Hippocampal formation (tissue), 2 donors: Measurements from ENCODE around the gene OR51A4.
"Not testable (repeated sequence)": the region's sequence is repeated elsewhere in the genome, so short reads cannot be mapped to it uniquely, and the experiment has no call there.

Source experiments
- DNase-seq, 2 donors: peaks; one replicate each; lab custom pipeline; 2025; lab: John Stamatoyannopoulos, UW

OR51A4 gene, protein sequence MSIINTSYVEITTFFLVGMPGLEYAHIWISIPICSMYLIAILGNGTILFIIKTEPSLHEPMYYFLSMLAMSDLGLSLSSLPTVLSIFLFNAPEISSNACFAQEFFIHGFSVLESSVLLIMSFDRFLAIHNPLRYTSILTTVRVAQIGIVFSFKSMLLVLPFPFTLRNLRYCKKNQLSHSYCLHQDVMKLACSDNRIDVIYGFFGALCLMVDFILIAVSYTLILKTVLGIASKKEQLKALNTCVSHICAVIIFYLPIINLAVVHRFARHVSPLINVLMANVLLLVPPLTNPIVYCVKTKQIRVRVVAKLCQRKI

GRCh38 chr11:4947505-4947904, at the start of gene OR51A4:
TSS of gene OR51A4 (minus strand) at chr11:4947605. CDS start at chr11:4947100, 505 bp downstream.
- no peak for DNase-seq

- DNase-seq = no peak
These were observed 47.1 kb upstream of the OR51A4 start, which contains the start of gene OR51L1 for GRCh38 chr11:4994551-4994950. TSS of gene OR51L1 (plus strand) at chr11:4994851. CDS start at chr11:4998983, 4,132 bp downstream.

GRCh38 chr11:4991060-4991459, 43.7 kb upstream of the OR51A4 start:
- no peak for DNase-seq

- DNase-seq = no peak
These were observed 36.4 kb upstream of the OR51A4 start for GRCh38 chr11:4983841-4984240.

- DNase-seq = no peak
These were observed 35.3 kb upstream of the OR51A4 start for GRCh38 chr11:4982678-4983077.

DNA sequence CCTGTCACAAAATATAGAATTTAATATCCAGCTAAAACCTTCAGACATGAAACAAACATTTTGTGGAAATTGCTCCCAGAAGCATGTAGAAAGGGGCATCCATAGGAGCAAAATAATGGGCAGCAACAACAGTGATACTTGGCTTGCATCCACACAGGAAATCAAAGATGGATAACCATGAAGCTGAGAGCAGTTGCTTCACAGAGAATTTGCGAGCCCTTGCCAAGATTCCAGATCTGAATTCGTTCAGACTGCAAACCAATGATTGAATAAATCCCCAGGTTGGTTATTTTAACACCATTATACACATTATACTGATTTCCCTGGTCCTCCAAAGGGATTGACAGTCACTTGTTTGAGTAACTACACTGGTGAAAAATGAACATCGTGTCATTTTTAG, 31.6 kb upstream of the OR51A4 start:
- no peak for DNase-seq

DNA sequence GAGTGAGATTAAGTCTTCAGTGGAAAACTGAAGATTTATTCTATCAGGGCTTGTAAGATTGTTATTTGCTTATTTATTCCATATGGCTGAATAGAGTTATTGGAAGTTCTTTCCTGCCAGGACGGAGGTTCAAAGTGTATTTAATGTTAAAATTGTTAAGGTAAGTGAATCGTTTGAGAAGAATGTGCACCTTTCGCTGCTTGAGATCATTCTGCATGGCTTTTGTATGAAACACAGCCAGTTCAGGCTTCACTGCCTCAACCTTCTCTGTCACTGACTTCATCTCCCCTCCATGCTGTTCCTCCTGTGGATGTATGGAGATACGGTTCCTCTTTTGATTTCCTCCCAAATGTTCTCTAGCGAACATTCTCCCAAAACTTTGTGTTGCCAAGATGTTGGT, 28.0 kb upstream of the OR51A4 start:
- no peak for DNase-seq

- no peak for DNase-seq
These were observed 15.4 kb upstream of the OR51A4 start for GRCh38 chr11:4962816-4963215.

GRCh38 chr11:4960877-4961276, 13.5 kb upstream of the OR51A4 start:
- no peak for DNase-seq

DNA sequence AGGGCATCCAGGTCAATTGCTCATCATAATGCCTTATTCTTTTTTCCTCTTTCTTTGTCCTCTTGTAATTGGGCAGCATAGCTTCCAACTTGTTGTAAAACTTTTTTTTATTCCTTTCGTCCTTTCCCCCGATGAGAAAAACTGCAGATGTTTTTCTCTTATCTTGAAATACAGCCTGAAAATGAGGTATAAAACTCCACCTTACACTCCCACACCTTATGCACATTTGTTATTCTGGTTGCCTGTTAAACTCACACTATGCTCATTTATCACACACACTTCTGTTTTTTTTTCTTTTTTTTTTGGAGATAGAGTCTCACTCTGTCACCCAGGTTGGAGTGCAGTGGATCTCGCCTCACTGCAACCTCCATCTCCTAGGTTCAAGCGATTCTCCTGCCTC, 10.0 kb upstream of the OR51A4 start:
- no peak for DNase-seq

GRCh38 chr11:4955613-4956012, 8.2 kb upstream of the OR51A4 start, which contains the start of gene OR51A2:
TSS of gene OR51A2 (minus strand) at chr11:4955713. CDS start at chr11:4955713, 0 bp downstream.
- DNase-seq = not testable (repeated sequence)

DNA sequence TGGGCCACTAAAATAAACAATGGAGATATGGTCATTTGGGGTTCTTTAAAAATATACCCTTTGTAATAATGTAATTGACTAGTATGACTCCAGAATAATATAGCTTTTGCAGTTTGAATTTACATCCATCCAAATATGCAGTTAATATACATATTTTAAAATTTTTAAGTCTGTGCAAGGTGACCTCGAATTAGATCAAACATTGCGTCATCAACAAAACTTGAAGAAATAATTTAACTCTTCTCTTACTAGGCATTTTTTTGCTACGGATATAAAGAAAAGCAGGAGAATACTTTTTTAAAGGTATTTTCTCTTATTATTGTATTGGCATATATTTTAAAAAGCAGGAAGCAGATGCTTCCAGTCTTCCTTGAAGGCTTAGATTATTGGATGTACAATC, 10.7 kb downstream of the OR51A4 start:
- no peak for DNase-seq

DNA sequence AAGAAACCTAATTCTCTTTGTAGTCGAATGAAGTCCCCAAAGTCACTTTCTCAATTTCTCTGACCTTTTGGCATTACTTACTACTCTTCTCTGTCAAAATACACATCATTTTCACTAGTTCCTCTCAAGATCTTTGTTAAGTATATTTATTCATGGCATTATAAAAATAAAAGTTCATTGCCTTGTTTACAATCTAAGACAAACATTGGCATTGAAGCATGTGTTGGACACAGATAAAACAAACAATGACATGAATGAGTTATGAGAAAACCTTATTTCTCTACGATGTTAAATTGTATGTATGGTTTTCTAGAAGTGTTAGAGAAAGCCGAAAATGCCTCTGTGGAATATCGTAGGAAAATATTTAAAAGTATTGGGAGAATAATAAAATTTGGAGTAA, 14.7 kb downstream of the OR51A4 start:
- DNase-seq = no peak

- DNase-seq = no peak
These were observed 20.8 kb downstream of the OR51A4 start for GRCh38 chr11:4926608-4927007.

- no peak for DNase-seq
These were observed 23.2 kb downstream of the OR51A4 start, which contains the start of gene OR51G1 for GRCh38 chr11:4924239-4924638. TSS of gene OR51G1 (minus strand) at chr11:4924339. CDS start at chr11:4924339, 0 bp downstream.

DNA sequence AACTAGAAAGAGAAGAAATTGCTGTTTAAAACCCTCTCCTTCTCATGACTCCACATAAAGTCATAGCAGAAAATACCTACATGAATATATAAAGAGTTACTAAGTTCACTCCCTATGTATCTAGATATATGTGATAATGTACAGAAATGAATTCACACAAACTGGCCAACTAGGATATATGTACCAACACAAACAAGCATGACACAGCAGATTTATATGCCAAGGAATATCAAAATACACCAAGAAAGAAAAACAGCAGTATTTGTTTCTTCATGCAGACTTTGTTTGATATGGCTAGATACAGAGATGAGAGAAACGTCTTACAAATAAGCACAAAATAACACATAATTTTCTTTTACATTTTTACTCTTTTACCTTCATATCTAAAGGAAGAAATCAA, 25.1 kb downstream of the OR51A4 start:
- DNase-seq = no peak

DNA sequence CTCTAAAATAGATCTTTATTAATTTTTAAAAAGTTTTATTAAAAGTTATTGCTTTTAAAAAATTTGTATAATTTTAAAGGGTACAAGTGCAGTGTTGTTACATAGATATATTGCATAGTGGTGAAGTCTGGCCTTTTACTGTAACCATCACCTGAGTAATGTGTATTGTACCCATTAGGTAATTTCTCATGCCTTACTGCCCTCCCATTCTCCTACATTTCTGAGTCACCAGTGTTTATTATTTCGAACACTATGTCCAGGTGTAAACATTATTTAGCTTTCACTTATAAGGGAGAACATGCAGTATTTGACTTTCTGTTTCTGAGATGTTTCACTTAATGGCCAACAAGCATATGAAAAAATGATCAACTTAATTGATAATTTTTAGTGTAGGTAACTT, 25.6 kb downstream of the OR51A4 start:
- DNase-seq = no peak

- DNase-seq = no peak
These were observed 28.2 kb downstream of the OR51A4 start, which contains the start of gene OR51G2 for GRCh38 chr11:4919250-4919649. TSS of gene OR51G2 (minus strand) at chr11:4919350. CDS start at chr11:4915663, 3,687 bp downstream.

DNA sequence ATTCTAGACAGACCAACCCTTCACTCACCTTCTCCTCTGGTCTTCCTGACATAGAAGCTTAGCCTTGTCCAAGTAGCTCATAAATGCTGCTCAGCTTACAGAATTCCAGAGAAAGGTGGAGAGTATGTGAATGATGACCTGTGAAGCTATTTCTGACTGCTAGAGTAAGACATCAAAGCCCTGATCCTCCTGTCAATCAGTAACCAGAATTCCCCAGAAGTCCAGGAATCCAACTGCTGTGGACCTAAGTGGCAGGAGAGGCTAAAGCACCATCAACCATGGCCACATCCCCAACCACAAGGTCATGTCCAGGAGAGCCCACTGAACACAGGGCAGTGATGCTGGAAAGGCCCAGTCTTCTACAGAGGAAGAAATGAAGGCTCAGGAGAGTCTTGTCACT, 30.8 kb downstream of the OR51A4 start:
- DNase-seq = no peak

- no peak for DNase-seq
These were observed 43.9 kb downstream of the OR51A4 start, which contains the start of gene OR51A7 for GRCh38 chr11:4903484-4903883. TSS of gene OR51A7 (plus strand) at chr11:4903783. CDS start at chr11:4907370, 3,587 bp downstream.
